GM12878 (cell line): ENCODE measurements around the gene KANSL3. TPM values are rescaled to one million over a fixed set of nuclear protein-coding genes. Genes with fewer than 3 reads are reported as not detected.

Experiments
- ATAC-seq: fragments of 200-7000 bp; cut with Tn5 transposase; 3 replicates; pipeline ENCODE4 v1.9.1; 2020; ENCODE audit warnings: mild to moderate bottlenecking, moderate library complexity
- BruUV-seq: library from RNA; stranded (reverse); fragments of 400-500 nt; replicated peaks from 2 replicates; lab custom pipeline; 2021; lab: Mats Ljungman, UMichigan
- CTCF ChIA-PET: fragments of 300-600 bp; sonication (Branson Sonifier 250); formaldehyde crosslinking; extraction: SDS; loops from one replicate; lab custom pipeline; 2021; ENCODE audit warnings: inconsistent platforms; lab: Yijun Ruan, JAX
- POLR2A ChIA-PET: fragments of 350-600 bp; formaldehyde crosslinking; extraction: SDS; loops from one replicate; lab custom pipeline; 2021; ENCODE audit warnings: inconsistent platforms; lab: Charles Lee
- RAD21 ChIA-PET: fragments of 300-600 bp; sonication (Branson Sonifier 250); formaldehyde crosslinking; loops from one replicate; lab custom pipeline; 2023; ENCODE audit warnings: antibody characterized with exemption; ENCODE audit not compliant: unreplicated experiment; lab: Charles Lee
- SMC1A ChIA-PET: fragments of 300-600 bp; sonication (Branson Sonifier 250); formaldehyde crosslinking; loops from one replicate; lab custom pipeline; 2023; ENCODE audit not compliant: unreplicated experiment, uncharacterized antibody; lab: Charles Lee
- DNase-seq: peaks from one replicate; pipeline ENCODE4 v3.0.0-alpha.2; 2011; ENCODE audit warnings: low read depth, low spot score
- FAIRE-seq: peaks from 3 replicates; lab custom pipeline; 2011; peaks lifted over from hg19 to GRCh38; lab: Jason Lieb, UNC
- H2AFZ ChIP-seq: 2 replicates; pipeline ENCODE4 v1.6.0; 2011; ENCODE audit warnings: low read depth, low read length, control low read depth; ENCODE audit not compliant: control insufficient read depth
- H3K27ac ChIP-seq: 2 replicates; pipeline ENCODE4 v1.5.1; 2011; ENCODE audit warnings: control low read depth; ENCODE audit not compliant: control insufficient read depth, insufficient read depth
- H3K27me3 ChIP-seq, 2 experiments: replicated peaks in 1 of 2; 2 replicates each; pipeline versions ENCODE4 v1.6.0 to v1.6.1; 2011; ENCODE audit warnings: low read length in 1 of 2; ENCODE audit not compliant: control insufficient read depth in 2 of 2, insufficient read depth in 2 of 2
- H3K36me3 ChIP-seq, 2 experiments: 2 replicates each; pipeline ENCODE4 v1.5.1; 2011; ENCODE audit warnings: low read length in 1 of 2; ENCODE audit not compliant: control insufficient read depth in 2 of 2, insufficient read depth in 2 of 2
- H3K4me1 ChIP-seq: 2 replicates; pipeline ENCODE4 v1.6.1; 2011; ENCODE audit warnings: mild to moderate bottlenecking, low read length, moderate library complexity, mixed read lengths; ENCODE audit not compliant: control insufficient read depth, insufficient read depth
- H3K4me2 ChIP-seq: 2 replicates; pipeline ENCODE4 v1.6.0; 2011; ENCODE audit warnings: control low read depth; ENCODE audit not compliant: control insufficient read depth, insufficient read depth
- H3K4me3 ChIP-seq: fragments of 200-600 bp; sonication (generic); 2 replicates; pipeline ENCODE4 v1.5.1; 2016
- H3K79me2 ChIP-seq: 2 replicates; pipeline ENCODE4 v1.6.0; 2011; ENCODE audit warnings: low read length; ENCODE audit not compliant: control insufficient read depth, insufficient read depth
- H3K9ac ChIP-seq: 2 replicates; pipeline ENCODE4 v1.8.0; 2011; ENCODE audit warnings: low read length, control low read depth, mixed read lengths; ENCODE audit not compliant: control insufficient read depth, insufficient read depth
- H3K9me3 ChIP-seq: replicated peaks from 3 replicates; pipeline ENCODE4 v1.5.1; 2011; ENCODE audit warnings: mild to moderate bottlenecking, low read length; ENCODE audit not compliant: control insufficient read depth, insufficient read depth
- H4K20me1 ChIP-seq: 2 replicates; pipeline ENCODE4 v1.6.0; 2011; ENCODE audit not compliant: control insufficient read depth, insufficient read depth
- CBX3 ChIP-seq: fragments of 200-600 bp; sonication (generic); IDR thresholded peaks from 2 replicates; pipeline ENCODE4 v1.6.1; 2016; ENCODE audit warnings: low read depth, borderline replicate concordance
- CHD1 ChIP-seq: IDR thresholded peaks from 2 replicates; pipeline ENCODE4 v1.6.1; 2012; ENCODE audit warnings: low read depth, low read length, improper control_type of control experiment
- ELK1 ChIP-seq: IDR thresholded peaks from 2 replicates; pipeline ENCODE4 v1.6.1; 2012; ENCODE audit warnings: low read depth, low read length, improper control_type of control experiment
- ESRRA ChIP-seq: IDR thresholded peaks from 2 replicates; pipeline ENCODE4 v1.6.1; 2012; ENCODE audit warnings: mild to moderate bottlenecking, low read length, improper control_type of control experiment
- FOS ChIP-seq: IDR thresholded peaks from 3 replicates; pipeline ENCODE4 v1.6.1; 2011; ENCODE audit warnings: borderline replicate concordance; ENCODE audit not compliant: insufficient read length; ENCODE audit errors: extremely low read depth
- LARP7 ChIP-seq: fragments of 450-650 bp; IDR thresholded peaks from 2 replicates; pipeline ENCODE4 v1.6.1; 2017; ENCODE audit warnings: mild to moderate bottlenecking
- POLR2AphosphoS2 ChIP-seq: IDR thresholded peaks from 2 replicates; pipeline ENCODE4 v1.6.1; 2011; ENCODE audit warnings: low read depth, mild to moderate bottlenecking, low read length, improper control_type of control experiment, moderate library complexity
- ZBTB11 ChIP-seq: fragments of 450-650 bp; formaldehyde crosslinking; IDR thresholded peaks from 2 replicates; pipeline ENCODE4 v1.5.0; 2022; ENCODE audit warnings: mild to moderate bottlenecking, missing genetic modification characterization
- WGBS: methylation state at CpG from one replicate; pipeline ENCODE4 v1.1.6; 2016; ENCODE audit warnings: low lambda C conversion rate; ENCODE audit not compliant: insufficient replicate concordance, insufficient coverage; ENCODE audit errors: missing lambda C conversion rate; 5-methylcytosine and 5-hydroxymethylcytosine counted together
- in situ Hi-C: fragments of 300-500 bp; cut with MboI; formaldehyde crosslinking; loops from 9 replicates; pipeline ENCODE4 v1.14.3; 2018; ENCODE audit warnings: mixed read lengths
- intact Hi-C: fragments of 100-400 bp; cut with micrococcal nuclease; formaldehyde crosslinking; loops from one replicate; pipeline ENCODE4 v1.14.2; 2022; ENCODE audit not compliant: unreplicated experiment
- polyA plus RNA-seq, 11 experiments: library from polyadenylated mRNA; depleted of rRNA in 4 of 11; unstranded in 6 of 11; stranded (reverse) in 5 of 11; fragments of >200 nt; fragmentation: Nextera tagmentation in 4 of 11; fragmentation: Illumina TruSeq in 1 of 11; extraction: Ambion mirVana in 4 of 11; extraction: Trizol in 1 of 11; gene quantifications; 1 replicate in 1 of 11; 2 replicates in 10 of 11; pipeline versions ENCODE4 v1.2.1 to v1.2.3, GENCODE V29; 2011 to 2016; ENCODE audit warnings: inconsistent platforms in 2 of 11, missing spikeins in 2 of 11, low read depth in 1 of 11
- total RNA-seq, 4 experiments: library from RNA; depleted of rRNA in 3 of 4; stranded (reverse); fragments of >200 nt in 3 of 4; fragmentation: Illumina TruSeq in 1 of 4; extraction: Trizol in 1 of 4; gene quantifications; 2 replicates each; pipeline versions ENCODE4 v1.2.1 to v1.2.3, GENCODE V29; 2013 to 2021

KANSL3 gene
- total and polyA plus RNA-seq, 10 of the 15 experiments (the other 5 are each of a cell fraction or from before 2014, with no cell fraction given) = 5.6 to 25.9 (median 16.7) TPM

GRCh38 chr2:96558485-96558884, 79.6 kb downstream of the KANSL3 start:
- no peak for ATAC-seq
- no peaks in the 10 kb centered on the region for H3K79me2 ChIP-seq
- in situ Hi-C loops = no loop called here
- H4K20me1 ChIP-seq = no peaks in the 10 kb centered on the region
- DNase-seq = no peak
- TF ChIP-seq POLR2AphosphoS2 (no peak), LARP7 (no peak), ZBTB11 (CRISPR knock-in tag) (no peak), CBX3 (no peak), FOS (no peak), ESRRA (no peak), ELK1 (no peak), CHD1 (no peak)
- POLR2A ChIA-PET = interaction anchor here (0.5 to 0.6 kb wide), 2 partner anchors 18 to 72 kb away, joined by 3 read pairs; no protein-coding TSS in a partner anchor
- no peaks in the 10 kb centered on the region for H3K9me3 ChIP-seq
- CTCF ChIA-PET = interaction anchor here (1.4 kb wide), 1 partner anchor 151 kb away, joined by 5 read pairs; no protein-coding TSS in a partner anchor
- RAD21 ChIA-PET = no interaction called here
- H3K4me1 ChIP-seq = no peaks in the 10 kb centered on the region
- no TSS peak for BruUV-seq
- H2AFZ ChIP-seq = no peak overlapping the region
- intact Hi-C loops = no loop called here
- SMC1A ChIA-PET = no interaction called here
- no peaks in the 10 kb centered on the region for H3K27me3 ChIP-seq
- H3K36me3 ChIP-seq = peaks cover 0 to under 1% of the 10 kb centered on the region in 2 experiments; a peak in 1 of 4 replicates
- no peak overlapping the region for H3K4me2 ChIP-seq
- no peak overlapping the region for H3K9ac ChIP-seq
- 67% methylated on average over 8 of the region's 8 CpGs for WGBS
- no peak for FAIRE-seq
- no peak overlapping the region for H3K4me3 ChIP-seq
- H3K27ac ChIP-seq = no peak overlapping the region
